ENCODE data around the gene LRRC9. TPM values are rescaled to one million over a fixed set of nuclear protein-coding genes. Genes with fewer than 3 reads are reported as not detected.
"Not testable (repeated sequence)": the region's sequence is repeated elsewhere in the genome, so short reads cannot be mapped to it uniquely, and the experiment has no call there.

LRRC9 gene
- total and polyA plus RNA-seq, 3 donors from 2014 or later: 4.3 to 11.0 (median 10.1) TPM

DNA sequence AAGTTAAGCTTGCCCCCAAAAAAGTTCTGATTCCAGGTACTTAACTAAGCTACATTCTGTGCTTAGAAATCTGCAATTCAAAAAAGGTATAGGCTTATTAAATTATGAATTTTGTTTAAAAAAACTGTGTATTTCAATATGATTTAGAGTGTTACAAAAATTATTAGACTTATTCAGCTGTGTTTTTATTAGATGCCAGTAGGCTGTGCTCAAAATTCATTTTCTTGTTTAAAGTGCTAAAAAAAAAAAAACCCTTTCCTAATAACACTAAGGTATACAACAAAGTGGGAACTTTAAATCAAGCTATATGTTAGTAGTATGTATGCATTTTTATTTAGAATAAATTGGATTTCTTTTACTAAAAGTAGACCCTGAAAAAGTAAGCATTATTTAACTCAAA is 25.0 kb downstream of the LRRC9 start:
- Histone ChIP-seq H3K4me3 (no peak overlapping the region), H3K36me3 (ENCODE audit: low read depth, missing control alignments) (no peaks in the 10 kb centered on the region)

DNA sequence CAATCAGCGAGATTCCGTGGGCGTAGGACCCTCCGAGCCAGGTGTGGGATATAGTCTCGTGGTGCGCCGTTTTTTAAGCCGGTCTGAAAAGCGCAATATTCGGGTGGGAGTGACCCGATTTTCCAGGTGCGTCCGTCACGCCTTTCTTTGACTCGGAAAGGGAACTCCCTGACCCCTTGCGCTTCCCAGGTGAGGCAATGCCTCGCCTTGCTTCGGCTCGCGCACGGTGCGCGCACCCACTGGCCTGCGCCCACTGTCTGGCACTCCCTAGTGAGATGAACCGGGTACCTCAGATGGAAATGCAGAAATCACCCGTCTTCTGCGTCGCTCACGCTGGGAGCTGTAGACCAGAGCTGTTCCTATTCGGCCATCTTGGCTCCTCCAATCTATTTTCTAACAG is 32.2 kb downstream of the LRRC9 start:
- H3K4me3 ChIP-seq; H3K4me1 ChIP-seq; H3K27me3 ChIP-seq; H3K9me3 ChIP-seq; intact Hi-C loops (cut with DNase I; ENCODE audit: low total_unique reads); DNase-seq; H3K27ac ChIP-seq; H3K36me3 ChIP-seq (ENCODE audit: low read depth, missing control alignments): not testable (repeated sequence)
- WGBS, 2 donors: 78 to 91% methylated on average over 12 to 22 of the region's 30 CpGs

More for the DNA sequence above, 25.0 kb downstream of the LRRC9 start:
- Histone ChIP-seq H3K4me1 (no peaks in the 10 kb centered on the region), H3K27ac (no peak overlapping the region), H3K9me3 (no peaks in the 10 kb centered on the region), H3K27me3 (no peaks in the 10 kb centered on the region)
- TF ChIP-seq, protein P1, sequence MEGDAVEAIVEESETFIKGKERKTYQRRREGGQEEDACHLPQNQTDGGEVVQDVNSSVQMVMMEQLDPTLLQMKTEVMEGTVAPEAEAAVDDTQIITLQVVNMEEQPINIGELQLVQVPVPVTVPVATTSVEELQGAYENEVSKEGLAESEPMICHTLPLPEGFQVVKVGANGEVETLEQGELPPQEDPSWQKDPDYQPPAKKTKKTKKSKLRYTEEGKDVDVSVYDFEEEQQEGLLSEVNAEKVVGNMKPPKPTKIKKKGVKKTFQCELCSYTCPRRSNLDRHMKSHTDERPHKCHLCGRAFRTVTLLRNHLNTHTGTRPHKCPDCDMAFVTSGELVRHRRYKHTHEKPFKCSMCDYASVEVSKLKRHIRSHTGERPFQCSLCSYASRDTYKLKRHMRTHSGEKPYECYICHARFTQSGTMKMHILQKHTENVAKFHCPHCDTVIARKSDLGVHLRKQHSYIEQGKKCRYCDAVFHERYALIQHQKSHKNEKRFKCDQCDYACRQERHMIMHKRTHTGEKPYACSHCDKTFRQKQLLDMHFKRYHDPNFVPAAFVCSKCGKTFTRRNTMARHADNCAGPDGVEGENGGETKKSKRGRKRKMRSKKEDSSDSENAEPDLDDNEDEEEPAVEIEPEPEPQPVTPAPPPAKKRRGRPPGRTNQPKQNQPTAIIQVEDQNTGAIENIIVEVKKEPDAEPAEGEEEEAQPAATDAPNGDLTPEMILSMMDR (IDR thresholded peaks at IDR 0.05): no peak
- no peak for TF ChIP-seq POLR2A (IDR thresholded peaks at IDR 0.05)
- no peak for DNase-seq
- intact Hi-C loops (cut with DNase I; ENCODE audit: low total_unique reads): no loop called here

DNA sequence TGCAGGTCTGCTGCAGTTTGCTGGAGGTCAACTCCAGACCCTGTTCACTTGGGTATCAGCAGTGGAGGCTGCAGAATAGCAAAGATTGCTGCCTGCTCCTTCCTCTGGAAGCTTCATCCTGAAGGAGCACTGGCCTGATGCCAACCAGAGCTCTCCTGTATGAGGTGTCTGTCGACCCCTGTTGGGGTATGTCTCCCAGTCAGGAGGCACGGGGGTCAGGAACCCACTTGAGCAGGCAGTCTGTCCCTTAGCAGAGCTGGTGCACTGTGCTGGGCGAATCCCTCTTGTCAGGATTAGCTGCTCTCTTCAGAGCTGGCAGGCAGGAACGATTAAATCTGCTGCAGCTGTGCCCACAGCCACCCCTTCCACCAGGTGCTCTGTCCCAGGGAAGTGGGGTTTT is 37.9 kb downstream of the LRRC9 start:
- 87% methylated on average over 4 of the region's 4 CpGs for WGBS, 2 donors
- H3K4me3 ChIP-seq; DNase-seq; H3K27me3 ChIP-seq; H3K36me3 ChIP-seq (ENCODE audit: low read depth, missing control alignments); intact Hi-C loops (cut with DNase I; ENCODE audit: low total_unique reads); H3K4me1 ChIP-seq; H3K9me3 ChIP-seq; H3K27ac ChIP-seq: not testable (repeated sequence)

DNA sequence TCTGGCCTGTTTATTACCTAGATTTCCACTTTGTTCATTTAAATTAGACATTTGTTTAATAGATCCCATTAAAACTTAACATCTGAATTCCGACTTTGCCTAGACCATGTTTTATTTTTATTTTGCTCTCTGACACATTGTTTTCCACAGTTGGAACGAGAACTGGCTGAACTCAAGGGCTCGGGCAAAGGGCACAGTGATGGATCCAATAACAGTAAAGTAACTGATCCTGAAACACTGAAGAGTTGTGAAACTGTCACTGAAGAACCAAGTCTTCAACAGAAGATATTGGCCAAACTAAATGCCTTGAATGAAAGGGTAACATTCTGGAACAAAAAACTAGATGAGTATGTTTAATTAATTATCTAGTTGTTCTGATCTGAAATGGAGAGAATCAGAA is 39.7 kb downstream of the LRRC9 start:
- intact Hi-C loops (cut with DNase I; ENCODE audit: low total_unique reads): no loop called here
- Histone ChIP-seq H3K27ac (no peak overlapping the region), H3K36me3 (ENCODE audit: low read depth, missing control alignments) (no peaks in the 10 kb centered on the region), H3K4me1 (no peaks in the 10 kb centered on the region), H3K4me3 (no peak overlapping the region), H3K27me3 (no peaks in the 10 kb centered on the region), H3K9me3 (no peaks in the 10 kb centered on the region)
- no peak for TF ChIP-seq POLR2A (IDR thresholded peaks at IDR 0.05)
- TF ChIP-seq, protein P1 (IDR thresholded peaks at IDR 0.05): no peak
- no peak for DNase-seq
- 56 to 69% methylated on average over 3 of the region's 3 CpGs for whole genome bisulfite sequencing, 2 donors

DNA sequence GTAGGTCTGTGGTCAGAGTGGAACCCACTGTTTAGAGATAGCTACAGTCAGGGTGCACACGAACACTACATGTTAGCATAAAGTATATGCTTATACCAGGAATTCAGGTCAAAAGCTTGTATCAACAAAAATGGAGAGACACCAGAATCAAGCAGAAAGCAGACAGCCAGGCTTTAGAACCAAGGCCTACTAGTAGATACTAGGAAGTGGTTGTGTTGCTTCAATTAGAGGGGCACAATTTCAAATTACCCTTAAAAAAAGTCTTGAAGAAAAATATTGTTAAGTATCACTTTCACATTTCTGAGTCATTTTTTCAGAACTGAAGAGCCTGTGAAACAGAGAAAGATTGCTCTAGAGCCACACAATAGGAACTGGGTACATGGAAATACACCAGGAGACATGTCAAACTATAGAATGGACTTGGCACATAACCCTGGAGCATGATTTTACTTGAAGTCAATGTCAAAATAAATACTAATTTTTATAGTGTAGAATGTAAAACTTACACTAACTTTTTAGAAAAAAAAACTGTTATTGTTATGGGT is 41.6 kb downstream of the LRRC9 start:
- no peaks in the 10 kb centered on the region for H3K36me3 ChIP-seq (ENCODE audit: low read depth, missing control alignments)
- H3K9me3 ChIP-seq: no peaks in the 10 kb centered on the region
- no peak overlapping the region for H3K27ac ChIP-seq
- TF ChIP-seq, protein P1 (IDR thresholded peaks at IDR 0.05): no peak
- no peak for TF ChIP-seq POLR2A (IDR thresholded peaks at IDR 0.05)
- no peaks in the 10 kb centered on the region for H3K27me3 ChIP-seq
- intact Hi-C loops (cut with DNase I; ENCODE audit: low total_unique reads): no loop called here
- 88 to 93% methylated on average over 1 of the region's 1 CpG for WGBS, 2 donors
- no peak for DNase-seq
- H3K4me3 ChIP-seq: no peak overlapping the region
- H3K4me1 ChIP-seq: no peaks in the 10 kb centered on the region

DNA sequence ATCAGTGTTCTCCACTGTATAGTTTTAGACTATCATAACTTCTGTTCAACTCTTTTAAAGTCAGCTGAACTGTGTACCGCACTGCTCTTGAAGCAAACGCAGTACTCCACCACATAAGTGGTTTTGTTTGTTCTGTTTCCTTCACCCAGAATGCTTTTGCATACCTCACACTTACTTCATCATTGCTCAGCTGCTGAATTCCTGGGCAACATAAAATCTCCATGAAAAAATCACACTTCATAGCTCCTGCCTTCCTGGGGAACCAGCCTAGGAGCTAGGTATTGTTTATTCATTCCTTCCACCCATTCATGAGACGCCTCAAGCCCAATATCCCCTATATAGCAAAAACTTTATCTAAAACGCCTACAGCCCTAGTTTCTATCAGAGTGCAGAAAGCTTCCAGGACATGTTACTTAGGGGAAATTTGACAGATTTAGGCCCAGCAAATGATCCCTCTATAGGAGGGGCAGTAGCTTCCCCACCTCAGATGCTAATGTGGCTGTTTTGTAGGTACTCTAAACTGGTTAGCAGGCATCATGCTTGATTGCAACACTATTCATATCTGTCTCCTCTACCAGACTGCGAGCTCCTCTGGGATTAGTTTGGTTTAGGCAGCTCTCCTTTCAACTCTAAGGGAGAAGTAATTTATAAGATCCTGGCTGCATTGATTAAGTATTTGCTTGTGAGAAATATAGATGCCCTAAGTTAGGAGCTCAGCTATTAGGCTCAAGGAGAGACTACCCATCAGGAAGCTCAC is 44.5 kb downstream of the LRRC9 start:
- Histone ChIP-seq H3K9me3 (no peaks in the 10 kb centered on the region), H3K4me1 (no peaks in the 10 kb centered on the region), H3K27me3 (no peaks in the 10 kb centered on the region), H3K36me3 (ENCODE audit: low read depth, missing control alignments) (no peaks in the 10 kb centered on the region), H3K27ac (no peak overlapping the region), H3K4me3 (no peak overlapping the region)
- 66 to 72% methylated on average over 5 of the region's 5 CpGs for WGBS, 2 donors
- intact Hi-C loops (cut with DNase I; ENCODE audit: low total_unique reads): no loop called here
- DNase-seq: no peak
- TF ChIP-seq POLR2A (IDR thresholded peaks at IDR 0.05): no peak
- TF ChIP-seq, protein P1 (IDR thresholded peaks at IDR 0.05): no peak
